Measurements from ENCODE around the gene EMID1.

EMID1 gene

DNA sequence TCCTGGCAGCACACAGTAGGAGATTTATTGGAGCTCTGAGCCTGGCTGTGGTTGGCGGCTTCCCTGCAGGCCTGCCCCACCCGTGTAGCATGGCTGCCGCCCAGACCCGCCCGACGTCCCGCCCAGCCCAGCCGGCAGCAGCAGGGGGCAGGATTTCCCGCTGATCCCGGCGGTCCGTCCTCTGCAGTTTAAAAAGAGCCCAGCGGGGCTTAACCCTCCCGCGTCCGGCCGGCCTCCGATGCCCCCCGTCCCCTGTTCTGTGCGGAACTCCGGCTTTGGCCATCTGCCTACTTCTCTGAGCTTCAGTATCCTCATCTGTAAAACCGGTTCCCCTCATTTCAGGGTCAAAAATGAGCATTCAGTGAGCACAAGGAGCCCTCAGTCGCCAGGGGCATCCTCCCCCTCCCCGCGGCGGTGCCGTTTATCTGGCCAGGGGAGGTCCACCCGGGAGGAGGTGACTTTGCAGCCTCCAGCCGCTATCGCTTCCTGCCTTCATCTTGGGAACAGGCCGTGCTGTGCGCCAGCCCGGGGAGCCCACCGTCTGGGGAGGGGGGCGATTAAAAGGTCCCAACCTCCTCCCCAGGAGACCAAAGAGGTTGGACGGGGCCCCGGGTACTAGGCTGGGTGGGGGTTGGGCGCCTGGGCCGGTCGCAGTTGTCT is 100.6 kb downstream of the EMID1 start, which contains the start of gene GAS2L1:
GAS2L1 (plus strand) TSS at position 476 of the 660 bp plus-strand sequence. CDS start 1,456 bp downstream, outside the sequence.
- TF ChIP-seq, protein P1, sequence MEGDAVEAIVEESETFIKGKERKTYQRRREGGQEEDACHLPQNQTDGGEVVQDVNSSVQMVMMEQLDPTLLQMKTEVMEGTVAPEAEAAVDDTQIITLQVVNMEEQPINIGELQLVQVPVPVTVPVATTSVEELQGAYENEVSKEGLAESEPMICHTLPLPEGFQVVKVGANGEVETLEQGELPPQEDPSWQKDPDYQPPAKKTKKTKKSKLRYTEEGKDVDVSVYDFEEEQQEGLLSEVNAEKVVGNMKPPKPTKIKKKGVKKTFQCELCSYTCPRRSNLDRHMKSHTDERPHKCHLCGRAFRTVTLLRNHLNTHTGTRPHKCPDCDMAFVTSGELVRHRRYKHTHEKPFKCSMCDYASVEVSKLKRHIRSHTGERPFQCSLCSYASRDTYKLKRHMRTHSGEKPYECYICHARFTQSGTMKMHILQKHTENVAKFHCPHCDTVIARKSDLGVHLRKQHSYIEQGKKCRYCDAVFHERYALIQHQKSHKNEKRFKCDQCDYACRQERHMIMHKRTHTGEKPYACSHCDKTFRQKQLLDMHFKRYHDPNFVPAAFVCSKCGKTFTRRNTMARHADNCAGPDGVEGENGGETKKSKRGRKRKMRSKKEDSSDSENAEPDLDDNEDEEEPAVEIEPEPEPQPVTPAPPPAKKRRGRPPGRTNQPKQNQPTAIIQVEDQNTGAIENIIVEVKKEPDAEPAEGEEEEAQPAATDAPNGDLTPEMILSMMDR (IDR thresholded peaks at IDR 0.05; ENCODE audit: low read depth, low read length): peak; percentile 49; the same call in 1 of the 2 replicates
- peak within 1 kb of the TSS; percentile 68 for H3K4me3 ChIP-seq (ENCODE audit: low read depth, low read length)

DNA sequence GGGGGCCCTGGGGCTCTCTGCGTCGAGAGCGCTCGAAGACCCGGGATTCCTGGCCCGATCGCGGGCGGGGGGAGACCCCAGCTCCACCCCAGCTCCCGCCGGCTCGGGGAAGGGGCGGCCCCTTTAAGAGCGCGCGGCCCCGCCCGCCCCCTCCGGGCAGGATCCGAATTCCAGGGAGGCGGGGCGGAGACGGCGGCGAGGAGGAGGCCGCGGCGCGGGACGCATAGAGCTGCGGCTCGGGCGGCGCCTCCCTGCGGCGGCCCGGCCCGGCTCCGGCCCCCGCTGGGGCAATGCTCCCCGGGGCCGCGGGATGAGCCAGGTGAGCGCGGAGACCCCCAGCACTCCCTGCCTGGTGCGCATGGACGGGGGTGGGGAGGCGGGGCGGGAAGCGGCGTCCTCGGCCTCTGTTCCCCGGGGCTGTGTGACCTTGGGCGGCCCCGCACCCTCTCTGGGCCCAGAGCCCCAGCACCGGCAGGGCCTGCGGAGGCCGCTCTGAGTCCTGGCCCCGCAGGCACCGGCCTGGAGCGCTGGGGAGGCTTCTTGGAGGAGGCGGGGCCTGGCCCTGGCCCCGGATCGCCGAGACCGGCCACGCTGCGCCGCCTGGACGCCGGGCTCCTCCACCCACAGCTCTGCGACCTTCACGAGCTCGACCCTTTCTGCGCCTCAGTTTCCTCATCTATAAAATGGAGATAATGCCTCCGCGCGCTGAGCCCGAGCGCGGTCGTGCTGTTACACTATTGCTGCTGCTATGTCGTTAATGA is 101.3 kb downstream of the EMID1 start:
- TF ChIP-seq, protein P1 (IDR thresholded peaks at IDR 0.05; ENCODE audit: low read depth, low read length): no peak

DNA sequence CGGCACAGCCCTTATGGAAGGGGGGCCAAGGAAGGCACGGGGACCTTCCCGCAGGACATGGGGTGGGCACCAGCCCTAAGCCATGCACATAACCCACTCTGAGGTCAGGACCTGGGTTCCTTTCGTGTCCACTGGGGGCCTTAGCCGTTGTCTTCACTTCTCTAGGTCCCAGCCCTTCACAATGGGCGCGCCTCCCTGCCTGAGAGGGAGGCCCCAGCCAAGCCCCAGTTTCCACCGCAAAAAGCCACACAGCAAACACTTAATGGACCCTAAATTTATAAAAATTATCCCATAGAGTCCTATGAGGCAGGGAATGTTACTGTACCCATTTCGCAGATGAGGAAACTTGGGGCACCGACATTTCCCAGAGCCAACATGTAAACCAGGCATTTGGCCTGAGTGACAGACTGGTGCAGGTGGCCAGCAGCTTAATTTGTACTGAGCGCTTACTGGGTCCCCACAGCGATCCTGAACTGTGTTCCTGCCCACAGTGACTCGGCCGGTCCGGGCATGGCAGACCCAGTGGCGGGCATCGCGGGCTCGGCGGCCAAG is 102.0 kb downstream of the EMID1 start:
- H3K4me3 ChIP-seq (ENCODE audit: low read depth, low read length): peak overlapping the region; percentile 68
- TF ChIP-seq, protein P1 (IDR thresholded peaks at IDR 0.05; ENCODE audit: low read depth, low read length): no peak

More for the DNA sequence above, 101.3 kb downstream of the EMID1 start:
- H3K4me3 ChIP-seq (ENCODE audit: low read depth, low read length): peak overlapping the region; percentile 68

DNA sequence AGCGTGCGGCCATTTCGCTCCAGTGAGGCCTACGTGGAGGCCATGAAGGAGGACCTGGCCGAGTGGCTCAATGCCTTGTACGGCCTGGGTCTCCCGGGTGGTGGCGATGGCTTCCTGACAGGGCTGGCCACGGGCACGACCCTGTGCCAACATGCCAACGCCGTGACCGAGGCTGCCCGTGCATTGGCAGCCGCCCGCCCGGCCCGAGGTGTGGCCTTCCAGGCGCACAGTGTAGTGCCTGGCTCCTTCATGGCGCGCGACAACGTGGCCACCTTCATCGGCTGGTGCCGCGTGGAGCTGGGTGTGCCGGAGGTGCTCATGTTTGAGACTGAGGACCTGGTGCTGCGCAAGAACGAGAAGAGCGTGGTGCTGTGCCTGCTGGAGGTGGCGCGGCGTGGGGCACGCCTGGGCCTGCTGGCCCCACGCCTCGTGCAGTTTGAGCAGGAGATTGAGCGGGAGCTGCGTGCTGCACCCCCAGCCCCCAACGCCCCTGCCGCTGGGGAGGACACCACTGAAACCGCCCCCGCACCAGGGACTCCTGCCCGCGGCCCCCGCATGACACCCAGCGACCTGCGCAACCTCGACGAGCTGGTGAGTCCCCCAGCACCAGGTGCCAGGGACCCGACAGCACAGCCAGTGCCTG is 102.6 kb downstream of the EMID1 start:
- TF ChIP-seq, protein P1 (IDR thresholded peaks at IDR 0.05; ENCODE audit: low read depth, low read length): no peak
- no peak overlapping the region; the same call in 1 of the 2 replicates for H3K4me3 ChIP-seq (ENCODE audit: low read depth, low read length)

DNA sequence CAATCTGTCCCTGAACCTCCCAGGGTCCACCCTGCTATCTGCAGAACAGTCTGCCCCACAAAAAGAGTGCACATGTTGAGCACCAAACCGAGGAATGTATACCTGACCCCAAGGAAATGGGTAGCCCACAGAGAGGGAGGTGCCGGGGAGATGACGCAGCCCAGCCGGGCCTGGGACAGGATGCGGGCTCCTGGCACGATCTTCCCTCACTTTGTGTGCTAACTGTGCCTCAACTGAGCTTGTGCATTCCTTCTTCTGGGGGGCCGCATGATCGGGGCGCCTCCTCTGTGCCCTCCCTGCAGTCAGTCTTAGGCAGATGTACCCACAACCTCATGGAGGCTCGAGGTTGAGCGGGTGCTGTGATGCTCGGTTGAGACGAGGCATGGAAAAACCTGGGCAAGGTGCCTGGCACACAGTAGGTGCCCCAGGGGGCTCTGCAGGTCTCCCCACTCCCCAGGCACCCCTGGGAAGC is 103.1 kb downstream of the EMID1 start:
- no peak overlapping the region for H3K4me3 ChIP-seq (ENCODE audit: low read depth, low read length)

More for the DNA sequence above, 103.1 kb downstream of the EMID1 start:
- TF ChIP-seq, protein P1 (IDR thresholded peaks at IDR 0.05; ENCODE audit: low read depth, low read length): no peak

Measured in WI38 (cell line).